Measurements from ENCODE around the gene CARNS1.

CARNS1 gene

GRCh38 chr11:67376873-67377808 lies 38.3 kb upstream of the CARNS1 start:
- no peak for DNase-seq

- DNase-seq = no peak
Measured at GRCh38 chr11:67378544-67378943, 36.9 kb upstream of the CARNS1 start.

GRCh38 chr11:67379061-67380058 lies 36.1 kb upstream of the CARNS1 start:
- no peak for DNase-seq

- DNase-seq = no peak
Measured at GRCh38 chr11:67381244-67381972, 34.1 kb upstream of the CARNS1 start.

- DNase-seq = peak; percentile 5
Measured at GRCh38 chr11:67382276-67383136, 33.0 kb upstream of the CARNS1 start.

GRCh38 chr11:67384851-67385366 lies 30.6 kb upstream of the CARNS1 start:
- peak; percentile 70 for DNase-seq

- no peak for DNase-seq
Measured at GRCh38 chr11:67387069-67387468, 28.4 kb upstream of the CARNS1 start.

GRCh38 chr11:67387518-67387917 lies 28.0 kb upstream of the CARNS1 start:
- DNase-seq = no peak

- DNase-seq = no peak
Measured at GRCh38 chr11:67389477-67389876, 26.0 kb upstream of the CARNS1 start.

- DNase-seq = no peak
Measured at GRCh38 chr11:67390947-67391303, 24.6 kb upstream of the CARNS1 start.

GRCh38 chr11:67391304-67392182 lies 23.9 kb upstream of the CARNS1 start, which contains the start of gene RAD9A:
Gene RAD9A (plus strand): TSS chr11:67391986. CDS start chr11:67392045, 59 bp downstream.
- DNase-seq = peak; percentile 85

GRCh38 chr11:67392183-67392715 lies 23.2 kb upstream of the CARNS1 start:
- no peak for DNase-seq

- DNase-seq = no peak
Measured at GRCh38 chr11:67393437-67393836, 22.0 kb upstream of the CARNS1 start.

- no peak for DNase-seq
Measured at GRCh38 chr11:67393990-67394389, 21.5 kb upstream of the CARNS1 start.

- no peak for DNase-seq
Measured at GRCh38 chr11:67395555-67396258, 19.8 kb upstream of the CARNS1 start.

GRCh38 chr11:67396259-67396581 lies 19.3 kb upstream of the CARNS1 start:
- no peak for DNase-seq

GRCh38 chr11:67396587-67397389 lies 18.7 kb upstream of the CARNS1 start:
- no peak for DNase-seq

- no peak for DNase-seq
Measured at GRCh38 chr11:67397536-67397935, 17.9 kb upstream of the CARNS1 start.
